HG02943 (cell line): ENCODE measurements around the gene MTHFD1L.

Experiments
- ATAC-seq: cut with Tn5 transposase; IDR thresholded peaks from one replicate; pipeline ENCODE4 v1.9.1; 2021; ENCODE audit warnings: mild to moderate bottlenecking, low read depth, moderate library complexity; ENCODE audit not compliant: unreplicated experiment

Gene MTHFD1L

GRCh38 chr6:150930841-150931240 lies 65.3 kb downstream of the MTHFD1L start:
- ATAC-seq = no peak

GRCh38 chr6:150931405-150931804 lies 65.9 kb downstream of the MTHFD1L start:
- ATAC-seq = no peak

- no peak for ATAC-seq
Measured at GRCh38 chr6:150932996-150933395, 67.5 kb downstream of the MTHFD1L start.

- ATAC-seq = no peak
Measured at GRCh38 chr6:150934380-150934779, 68.9 kb downstream of the MTHFD1L start.

- no peak for ATAC-seq
Measured at GRCh38 chr6:150936021-150936555, 70.6 kb downstream of the MTHFD1L start.

GRCh38 chr6:150937132-150937906 lies 71.8 kb downstream of the MTHFD1L start:
- ATAC-seq = no peak

GRCh38 chr6:150939399-150939798 lies 73.9 kb downstream of the MTHFD1L start:
- no peak for ATAC-seq

GRCh38 chr6:150940941-150941340 lies 75.4 kb downstream of the MTHFD1L start:
- no peak for ATAC-seq

- ATAC-seq = no peak
Measured at GRCh38 chr6:150949526-150949925, 84.0 kb downstream of the MTHFD1L start.

- ATAC-seq = no peak
Measured at GRCh38 chr6:150953851-150954250, 88.3 kb downstream of the MTHFD1L start.

- ATAC-seq = no peak
Measured at GRCh38 chr6:150959166-150959565, 93.7 kb downstream of the MTHFD1L start.

- no peak for ATAC-seq
Measured at GRCh38 chr6:150962436-150962835, 96.9 kb downstream of the MTHFD1L start.

GRCh38 chr6:150964765-150965164 lies 99.3 kb downstream of the MTHFD1L start:
- ATAC-seq = no peak

GRCh38 chr6:150966786-150967185 lies 101.3 kb downstream of the MTHFD1L start:
- ATAC-seq = no peak

GRCh38 chr6:150967381-150967780 lies 101.9 kb downstream of the MTHFD1L start:
- no peak for ATAC-seq

- no peak for ATAC-seq
Measured at GRCh38 chr6:150967910-150968309, 102.4 kb downstream of the MTHFD1L start.

GRCh38 chr6:150969901-150970300 lies 104.4 kb downstream of the MTHFD1L start:
- no peak for ATAC-seq

- ATAC-seq = no peak
Measured at GRCh38 chr6:150971219-150971618, 105.7 kb downstream of the MTHFD1L start.

- no peak for ATAC-seq
Measured at GRCh38 chr6:150975136-150975535, 109.6 kb downstream of the MTHFD1L start.

GRCh38 chr6:150977281-150977680 lies 111.8 kb downstream of the MTHFD1L start:
- ATAC-seq = no peak

GRCh38 chr6:150978624-150979023 lies 113.1 kb downstream of the MTHFD1L start:
- no peak for ATAC-seq

- ATAC-seq = no peak
Measured at GRCh38 chr6:150979826-150980350, 114.4 kb downstream of the MTHFD1L start.
